Endothelial cell of umbilical vein (primary cell): ENCODE measurements around the gene SPATA2L. TPM values are rescaled to one million over a fixed set of nuclear protein-coding genes. Genes with fewer than 3 reads are reported as not detected.

ENCODE experiments used
- BruUV-seq: library from RNA; stranded (reverse); fragments of 400-500 nt; replicated peaks from 2 replicates; lab custom pipeline; 2021; lab: Mats Ljungman, UMichigan
- CTCF ChIA-PET: fragments of 300-600, 350-600 bp; sonication (Branson Sonifier 250); formaldehyde crosslinking; loops from one replicate; lab custom pipeline; 2021; ENCODE audit warnings: antibody characterized with exemption, inconsistent platforms; lab: Charles Lee
- POLR2A ChIA-PET: fragments of 300-600, 350-600 bp; sonication (Branson Sonifier 250); formaldehyde crosslinking; loops from one replicate; lab custom pipeline; 2021; ENCODE audit warnings: antibody characterized with exemption, inconsistent platforms; lab: Charles Lee
- DNase-seq: peaks from one replicate; pipeline ENCODE4 v3.0.0-alpha.2; 2011; ENCODE audit warnings: low read depth, low spot score
- FAIRE-seq: peaks from 2 replicates; lab custom pipeline; 2011; peaks lifted over from hg19 to GRCh38; lab: Jason Lieb, UNC
- H2AFZ ChIP-seq: 2 replicates; pipeline ENCODE4 v1.6.0; 2012; ENCODE audit warnings: low read depth, low read length, control low read depth, inconsistent platforms
- H3K27ac ChIP-seq: 2 replicates; pipeline ENCODE4 v1.5.1; 2011; ENCODE audit warnings: low read depth, mild to moderate bottlenecking, control low read depth, low read length, moderate library complexity; ENCODE audit not compliant: insufficient read depth
- H3K27me3 ChIP-seq, 2 experiments: 2 replicates each; pipeline versions ENCODE4 v1.6.0 to v1.6.1; 2011; ENCODE audit warnings: low read length in 2 of 2, mixed read lengths in 1 of 2; ENCODE audit not compliant: control insufficient read depth in 2 of 2, insufficient read depth in 2 of 2
- H3K36me3 ChIP-seq, 2 experiments: 2 replicates in 1 of 2; 3 replicates in 1 of 2; pipeline ENCODE4 v1.5.1; 2011; ENCODE audit warnings: low read length in 2 of 2, mild to moderate bottlenecking in 1 of 2, moderate library complexity in 1 of 2; ENCODE audit not compliant: control insufficient read depth in 2 of 2, insufficient read depth in 2 of 2; ENCODE audit errors: extremely low read depth in 1 of 2
- H3K4me1 ChIP-seq: 3 replicates; pipeline ENCODE4 v1.5.1; 2011; ENCODE audit warnings: mild to moderate bottlenecking, low read length; ENCODE audit not compliant: control insufficient read depth, insufficient read depth; ENCODE audit errors: extremely low read depth
- H3K4me2 ChIP-seq: 2 replicates; pipeline ENCODE4 v1.6.1; 2011; ENCODE audit warnings: low read length, control low read depth, mixed read lengths; ENCODE audit not compliant: insufficient read depth
- H3K4me3 ChIP-seq, 3 experiments: fragments of 200-600 bp in 1 of 3; sonication (generic), shearing (Covaris generic) in 1 of 3; replicated peaks in 1 of 3; 2 replicates each; pipeline ENCODE4 v1.5.1; 2011 to 2016; ENCODE audit warnings: control low read depth in 3 of 3, low read length in 3 of 3, mild to moderate bottlenecking in 2 of 3, inconsistent platforms in 1 of 3, low read depth in 1 of 3, moderate library complexity in 1 of 3; ENCODE audit not compliant: insufficient read depth in 1 of 3
- H3K79me2 ChIP-seq: 2 replicates; pipeline ENCODE4 v1.6.0; 2012; ENCODE audit warnings: low read length, inconsistent platforms; ENCODE audit not compliant: control insufficient read depth, insufficient read depth
- H3K9ac ChIP-seq: replicated peaks from 2 replicates; pipeline ENCODE3; 2011; ENCODE audit warnings: low read length, control low read depth; ENCODE audit not compliant: insufficient read depth; ENCODE audit errors: extremely low read depth
- H3K9me1 ChIP-seq: replicated peaks from 3 replicates; pipeline ENCODE4 v1.6.0; 2011; ENCODE audit warnings: mild to moderate bottlenecking, low read length; ENCODE audit not compliant: control insufficient read depth, insufficient read depth; ENCODE audit errors: extremely low read depth
- H3K9me3 ChIP-seq: replicated peaks from 2 replicates; pipeline ENCODE4 v1.5.1; 2012; ENCODE audit warnings: low read length, inconsistent platforms; ENCODE audit not compliant: control insufficient read depth, insufficient read depth
- H4K20me1 ChIP-seq: replicated peaks from 2 replicates; pipeline ENCODE3; 2011; ENCODE audit warnings: mild to moderate bottlenecking, low read length; ENCODE audit not compliant: control insufficient read depth, insufficient read depth; ENCODE audit errors: extremely low read depth
- CTCF ChIP-seq, 2 donors: IDR thresholded peaks; 1 replicate in 1 of 2; 2 replicates in 1 of 2; pipeline ENCODE4 v1.5.1; 2011; ENCODE audit warnings: low read length in 2 of 2, mild to moderate bottlenecking in 2 of 2, moderate library complexity in 2 of 2, control low read depth in 1 of 2, inconsistent platforms in 1 of 2, low read depth in 1 of 2; ENCODE audit not compliant: insufficient read depth in 1 of 2; ENCODE audit errors: extremely low read depth in 1 of 2
- EZH2 ChIP-seq: IDR thresholded peaks from 2 replicates; pipeline ENCODE4 v1.6.1; 2012; ENCODE audit warnings: borderline replicate concordance, low read depth, mild to moderate bottlenecking, moderate library complexity, low read length, inconsistent platforms; ENCODE audit not compliant: severe bottlenecking
- FOS ChIP-seq: IDR thresholded peaks from 2 replicates; pipeline ENCODE4 v1.6.1; 2011; ENCODE audit warnings: mild to moderate bottlenecking, low read length, moderate library complexity, borderline replicate concordance; ENCODE audit not compliant: insufficient read depth
- GATA2 ChIP-seq: IDR thresholded peaks from 2 replicates; pipeline ENCODE4 v1.7.0; 2011; ENCODE audit warnings: low read depth, mild to moderate bottlenecking, moderate library complexity, mixed read lengths, low read length; ENCODE audit not compliant: insufficient read length, insufficient read depth
- JUN ChIP-seq: IDR thresholded peaks from 2 replicates; pipeline ENCODE4 v1.6.1; 2011; ENCODE audit warnings: borderline replicate concordance, low read depth; ENCODE audit not compliant: insufficient read length, insufficient read depth
- MAX ChIP-seq: IDR thresholded peaks from 2 replicates; pipeline ENCODE4 v1.6.1; 2011; ENCODE audit not compliant: insufficient read depth, insufficient read length
- MYC ChIP-seq: IDR thresholded peaks from one replicate; pipeline ENCODE4 v1.6.1; 2011; ENCODE audit warnings: mild to moderate bottlenecking, low read depth, low read length
- POLR2A ChIP-seq: IDR thresholded peaks from 2 replicates; pipeline ENCODE4 v1.6.1; 2012; ENCODE audit warnings: low read depth, mild to moderate bottlenecking, control low read depth, low read length
- POLR2AphosphoS5 ChIP-seq: IDR thresholded peaks from 2 replicates; pipeline ENCODE4 v1.6.1; 2012; ENCODE audit warnings: low read depth, mild to moderate bottlenecking, control low read depth, low read length, moderate library complexity; ENCODE audit not compliant: insufficient read depth
- dilution Hi-C: fragments of 300-500 bp; cut with MboI; formaldehyde crosslinking; loops from one replicate; pipeline ENCODE4 v1.15.0; 2019; ENCODE audit warnings: low sequenced_read_pairs; ENCODE audit not compliant: extremely low pct_ligation_motif_present
- intact Hi-C: fragments of 100-400 bp; cut with micrococcal nuclease; formaldehyde crosslinking; loops from one replicate; pipeline ENCODE4 v1.10.0; 2022
- polyA plus RNA-seq, 4 experiments: library from polyadenylated mRNA; depleted of rRNA in 3 of 4; stranded (reverse) in 3 of 4; unstranded in 1 of 4; fragments of >200 nt; gene quantifications; 2 replicates each; pipeline versions ENCODE4 v1.2.1 to v1.2.3, GENCODE V29; 2011 to 2012; ENCODE audit warnings: missing spikeins in 1 of 4
- total RNA-seq: library from RNA; stranded (reverse); gene quantifications from 2 replicates; pipeline ENCODE4 v1.2.3, GENCODE V29; 2021

SPATA2L gene
- total and polyA plus RNA-seq, 2 donors (not counting 3 experiments of a cell fraction or from before 2014, with no cell fraction given): 7.3 to 7.4 TPM

GRCh38 chr16:89686520-89687091 is 14.9 kb downstream of the SPATA2L start, which contains the start of gene CDK10:
Gene CDK10, plus strand, starts transcription at chr16:89686689. Its CDS starts 22 bp downstream, at chr16:89686711.
- Histone ChIP-seq H3K9me1 (no peaks in the 10 kb centered on the region), H3K27me3 (no peaks in the 10 kb centered on the region), H3K4me3 (peak within 1 kb of the TSS; percentile 27 to 85 (median 35)), H3K36me3 (peaks cover 3 to 10% of the 10 kb centered on the region in 2 experiments), H4K20me1 (no peaks in the 10 kb centered on the region), H3K4me2 (peak within 1 kb of the TSS; percentile 25), H2AFZ (peak within 1 kb of the TSS; percentile 66), H3K9ac (peak within 1 kb of the TSS; percentile 46), H3K27ac (peak within 1 kb of the TSS; percentile 14), H3K9me3 (no peaks in the 10 kb centered on the region), H3K79me2 (peaks cover 9% of the 10 kb centered on the region), H3K4me1 (peaks cover 4% of the 10 kb centered on the region)
- intact Hi-C loops: loop anchor here (1.0 kb wide), 1 partner anchor 14 kb away; no protein-coding TSS in a partner anchor
- dilution Hi-C loops: no loop called here
- POLR2A ChIA-PET: interaction anchor here (0.5 to 1.1 kb wide), 4 partner anchors 9 to 180 kb away, joined by 3 to 5 read pairs (median 4); no protein-coding TSS in a partner anchor
- TF ChIP-seq MYC: no peak
- peak; percentile 89 for TF ChIP-seq POLR2A
- TF ChIP-seq CTCF (IDR thresholded peaks at IDR 0.05; ENCODE audit: extremely low read depth in 1 of 2, insufficient read depth in 1 of 2, low read depth in 1 of 2, low read length in 2 of 2): no peak
- TF ChIP-seq FOS: no peak
- no peak for TF ChIP-seq JUN
- no peak for TF ChIP-seq MAX
- TF ChIP-seq POLR2AphosphoS5: peak; percentile 97
- no peak for TF ChIP-seq EZH2
- no peak for TF ChIP-seq GATA2
- peak; percentile 94 for FAIRE-seq
- CTCF ChIA-PET: interaction anchor here (0.7 to 2.3 kb wide), 10 partner anchors 11 to 173 kb away, joined by 3 to 21 read pairs (median 3); partner anchors contain the start of genes CHMP1A and SPATA33
- DNase-seq: peak; percentile 91
- TSS peak; percentile 36 for BruUV-seq
